Glutamatergic neuron (in vitro differentiated cells): Measurements from ENCODE around the gene ARFGEF3. TPM values are rescaled to one million over a fixed set of nuclear protein-coding genes. Genes with fewer than 3 reads are reported as not detected.

Experiments used
- DNase-seq: peaks from one replicate; pipeline ENCODE4 v3.0.0; 2022
- H3K27ac Mint-ChIP-seq: one replicate; pipeline ENCODE4 v1.8.0; 2020; ENCODE audit warnings: mild to moderate bottlenecking, mixed read lengths, inconsistent platforms; ENCODE audit not compliant: unreplicated experiment
- H3K27me3 Mint-ChIP-seq: one replicate; pipeline ENCODE4 v1.8.0; 2020; ENCODE audit warnings: mild to moderate bottlenecking, moderate library complexity, mixed read lengths, inconsistent platforms; ENCODE audit not compliant: unreplicated experiment
- H3K36me3 Mint-ChIP-seq: one replicate; pipeline ENCODE4 v1.8.0; 2020; ENCODE audit warnings: mild to moderate bottlenecking, mixed read lengths, inconsistent platforms; ENCODE audit not compliant: unreplicated experiment
- H3K4me1 Mint-ChIP-seq: one replicate; pipeline ENCODE4 v1.8.0; 2020; ENCODE audit warnings: mild to moderate bottlenecking, low read depth, mixed read lengths, inconsistent platforms; ENCODE audit not compliant: unreplicated experiment
- H3K4me3 Mint-ChIP-seq: one replicate; pipeline ENCODE4 v1.8.0; 2020; ENCODE audit warnings: mild to moderate bottlenecking, mixed read lengths, inconsistent platforms; ENCODE audit not compliant: unreplicated experiment
- H3K9me3 Mint-ChIP-seq: one replicate; pipeline ENCODE4 v1.8.0; 2020; ENCODE audit warnings: mild to moderate bottlenecking, moderate library complexity, mixed read lengths, inconsistent platforms; ENCODE audit not compliant: unreplicated experiment
- CTCF ChIP-seq: fragments of 200-600 bp; sonication (generic); IDR thresholded peaks from one replicate; pipeline ENCODE4 v1.5.0; 2021; ENCODE audit not compliant: partially characterized antibody, unreplicated experiment
- total RNA-seq: library from RNA; stranded (reverse); fragmentation: NEBNext Ultra II Directional; extraction: Animal tissue kit (Norgen Biotek cat#: 25700); gene quantifications from one replicate; pipeline ENCODE4 v1.2.1, GENCODE V29; 2021; ENCODE audit not compliant: unreplicated experiment

ARFGEF3 gene
- total RNA-seq, 1 donor from 2014 or later, result 15.3 TPM

- Mint-ChIP-seq H3K27ac (no peak within 1 kb of the TSS), H3K9me3 (no peaks in the 10 kb centered on the region), H3K36me3 (no peaks in the 10 kb centered on the region), H3K27me3 (no peaks in the 10 kb centered on the region), H3K4me1 (no peaks in the 10 kb centered on the region), H3K4me3 (no peak within 1 kb of the TSS)
- TF ChIP-seq CTCF, result no peak
- DNase-seq, result no peak
These were observed 216.1 kb downstream of the ARFGEF3 start, which contains the start of gene SMIM28 for GRCh38 chr6:138377844-138378243. Gene SMIM28 (plus strand): TSS chr6:138377905. CDS start chr6:138378073, 168 bp downstream.

GRCh38 chr6:138378463-138378862 lies 216.7 kb downstream of the ARFGEF3 start:
- DNase-seq, result no peak
- H3K9me3 Mint-ChIP-seq, result no peaks in the 10 kb centered on the region
- no peaks in the 10 kb centered on the region for H3K4me1 Mint-ChIP-seq
- H3K36me3 Mint-ChIP-seq, result no peaks in the 10 kb centered on the region
- H3K4me3 Mint-ChIP-seq, result no peak overlapping the region
- no peak overlapping the region for H3K27ac Mint-ChIP-seq
- TF ChIP-seq CTCF, result no peak
- no peaks in the 10 kb centered on the region for H3K27me3 Mint-ChIP-seq

- no peaks in the 10 kb centered on the region for H3K27me3 Mint-ChIP-seq
- DNase-seq, result no peak
- no peaks in the 10 kb centered on the region for H3K9me3 Mint-ChIP-seq
- no peak overlapping the region for H3K27ac Mint-ChIP-seq
- H3K4me3 Mint-ChIP-seq, result no peak overlapping the region
- H3K36me3 Mint-ChIP-seq, result no peaks in the 10 kb centered on the region
- no peaks in the 10 kb centered on the region for H3K4me1 Mint-ChIP-seq
- TF ChIP-seq CTCF, result no peak
These were observed 220.9 kb downstream of the ARFGEF3 start for GRCh38 chr6:138382498-138383265.

- DNase-seq, result no peak
- no peaks in the 10 kb centered on the region for H3K36me3 Mint-ChIP-seq
- no peaks in the 10 kb centered on the region for H3K27me3 Mint-ChIP-seq
- H3K4me3 Mint-ChIP-seq, result no peak overlapping the region
- H3K9me3 Mint-ChIP-seq, result no peaks in the 10 kb centered on the region
- no peak overlapping the region for H3K27ac Mint-ChIP-seq
- no peak for TF ChIP-seq CTCF
- no peaks in the 10 kb centered on the region for H3K4me1 Mint-ChIP-seq
These were observed 222.0 kb downstream of the ARFGEF3 start for GRCh38 chr6:138383776-138384175.

- no peak overlapping the region for H3K27ac Mint-ChIP-seq
- no peaks in the 10 kb centered on the region for H3K9me3 Mint-ChIP-seq
- no peak for TF ChIP-seq CTCF
- H3K4me1 Mint-ChIP-seq, result no peaks in the 10 kb centered on the region
- H3K27me3 Mint-ChIP-seq, result no peaks in the 10 kb centered on the region
- no peaks in the 10 kb centered on the region for H3K36me3 Mint-ChIP-seq
- no peak overlapping the region for H3K4me3 Mint-ChIP-seq
- DNase-seq, result no peak
These were observed 225.2 kb downstream of the ARFGEF3 start for GRCh38 chr6:138386897-138387296.
